Fibroblast of the aortic adventitia (primary cell): ENCODE measurements around the gene SMARCC2. TPM values are rescaled to one million over a fixed set of nuclear protein-coding genes. Genes with fewer than 3 reads are reported as not detected.

Source experiments
- DNase-seq: peaks from one replicate; pipeline ENCODE4 v3.0.0-alpha.2; 2010; ENCODE audit warnings: low read depth
- H3K4me3 ChIP-seq: 2 replicates; pipeline ENCODE4 v1.5.1; 2011; ENCODE audit warnings: low read depth, mild to moderate bottlenecking, control low read depth, low read length, moderate library complexity
- CTCF ChIP-seq: IDR thresholded peaks from 2 replicates; pipeline ENCODE4 v1.5.1; 2011; ENCODE audit warnings: mild to moderate bottlenecking, low read length, control low read depth, inconsistent platforms; ENCODE audit not compliant: insufficient read depth
- total RNA-seq: library from RNA; depleted of rRNA; stranded (reverse); fragments of >200 nt; gene quantifications from 2 replicates; pipeline ENCODE4 v1.2.3, GENCODE V29; 2012; ENCODE audit warnings: low replicate concordance

SMARCC2 gene
- total RNA-seq, 1 donor, result 69.4 TPM

GRCh38 chr12:56172839-56173238 lies 16.4 kb downstream of the SMARCC2 start:
- no peak for TF ChIP-seq CTCF
- no peak overlapping the region for H3K4me3 ChIP-seq
- no peak for DNase-seq

DNA sequence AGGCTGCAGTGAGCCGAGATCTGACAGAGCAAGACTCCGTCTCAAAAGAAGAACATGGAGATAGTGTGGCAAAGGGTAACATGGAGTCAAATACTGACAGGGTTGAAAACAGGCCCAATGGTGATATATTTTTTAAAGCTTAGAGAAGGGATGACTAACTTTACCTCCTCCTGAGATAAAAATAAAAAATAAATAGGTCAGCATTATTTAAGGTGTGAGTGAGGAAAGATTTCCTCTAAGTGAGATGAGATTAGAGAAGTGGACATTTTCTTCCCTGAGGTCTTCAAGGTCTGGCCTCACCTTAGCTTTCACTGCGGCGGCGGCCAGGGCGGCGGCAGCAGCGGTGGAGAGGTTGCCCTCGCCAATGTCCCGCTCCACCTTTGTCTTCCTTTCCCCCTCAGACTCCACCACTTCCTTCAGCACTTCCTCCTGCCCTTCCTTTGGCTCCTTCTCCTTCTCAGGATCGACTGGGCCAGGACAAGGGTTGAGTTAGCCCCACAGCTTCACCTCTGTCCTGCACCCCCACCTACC lies 20.0 kb downstream of the SMARCC2 start:
- DNase-seq, result no peak

DNA sequence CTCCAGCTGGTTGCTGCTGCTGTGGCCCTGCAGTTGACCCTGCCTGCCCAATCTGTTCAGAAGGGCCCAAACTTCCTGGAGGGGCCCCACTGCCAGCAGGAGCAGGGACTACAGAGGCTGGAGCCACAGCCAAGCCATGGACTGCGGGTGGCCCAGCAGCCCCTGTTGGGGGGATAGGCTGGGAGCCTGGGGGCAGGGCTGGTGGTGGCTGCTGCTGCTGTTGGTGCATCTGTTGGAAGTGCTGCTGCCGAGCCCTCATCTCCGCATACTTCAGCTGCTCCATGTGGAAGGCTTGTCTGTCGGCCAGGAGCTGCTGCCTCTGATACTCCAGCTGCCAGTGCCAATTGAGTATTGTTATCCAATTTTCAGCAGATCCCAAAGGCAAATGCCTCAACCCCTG lies 23.9 kb downstream of the SMARCC2 start:
- no peak for DNase-seq
- no peak for TF ChIP-seq CTCF
- no peak overlapping the region for H3K4me3 ChIP-seq

More for the DNA sequence above, 20.0 kb downstream of the SMARCC2 start:
- TF ChIP-seq CTCF, result no peak
- no peak overlapping the region for H3K4me3 ChIP-seq

DNA sequence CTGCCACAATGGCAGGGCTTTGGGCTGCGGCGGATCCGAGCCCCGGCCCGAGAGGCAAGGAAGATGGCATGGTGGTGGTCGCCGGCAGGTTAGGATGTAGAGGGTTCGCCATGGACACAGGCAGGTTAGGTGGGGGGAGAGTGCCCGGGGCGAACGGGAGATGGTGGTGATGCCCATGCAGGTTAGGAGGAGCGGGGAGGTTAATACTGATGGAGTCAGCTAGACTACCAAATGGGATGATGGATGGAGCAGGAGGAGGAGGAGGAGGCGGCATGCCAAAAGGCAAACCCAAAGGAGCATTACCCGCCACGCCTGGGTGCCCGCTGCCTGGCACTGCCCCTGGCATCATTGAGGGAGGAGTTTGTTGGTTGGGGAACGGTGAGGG lies 24.9 kb downstream of the SMARCC2 start:
- DNase-seq, result no peak
- TF ChIP-seq CTCF, result no peak
- H3K4me3 ChIP-seq, result no peak overlapping the region

DNA sequence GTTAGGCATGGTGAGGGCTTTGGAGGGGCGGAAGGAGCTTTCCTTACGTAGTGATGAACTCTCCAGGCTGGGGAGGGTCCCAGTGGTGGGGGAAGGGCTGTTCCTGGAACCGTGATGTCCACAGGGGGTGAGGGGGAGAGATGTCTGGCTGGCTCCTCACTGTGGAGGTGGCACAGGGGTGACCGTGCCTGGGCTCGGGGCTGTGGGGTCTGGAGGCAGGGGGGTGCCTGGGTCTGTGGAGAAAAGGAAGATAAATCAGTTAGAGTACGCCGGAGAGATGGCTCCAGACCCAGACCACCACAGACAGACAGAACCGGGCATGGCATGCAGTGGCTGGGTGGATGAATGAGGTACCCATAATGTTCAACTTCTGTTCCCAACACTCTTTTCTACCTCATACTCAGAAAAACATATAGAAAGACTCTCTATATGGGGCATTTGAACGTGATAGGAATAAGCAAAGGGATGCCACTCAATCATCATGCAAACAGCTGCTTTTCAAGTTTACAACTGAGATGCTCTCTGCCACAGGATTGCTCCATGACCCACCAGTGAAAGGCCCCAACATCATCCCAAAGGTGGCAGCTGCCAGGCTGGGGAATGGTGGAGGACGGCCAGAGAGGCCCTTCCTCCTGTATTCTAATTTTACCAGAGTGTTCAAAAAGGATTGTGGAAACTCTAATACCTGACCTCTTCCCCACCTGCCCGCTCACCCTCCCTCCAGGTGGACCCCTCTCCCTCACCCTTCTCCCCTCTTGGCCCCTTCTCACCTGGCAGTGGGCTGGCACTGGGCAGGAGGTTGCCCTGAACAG lies 25.5 kb downstream of the SMARCC2 start:
- no peak overlapping the region for H3K4me3 ChIP-seq
- no peak for TF ChIP-seq CTCF
- no peak for DNase-seq

- no peak for TF ChIP-seq CTCF
- H3K4me3 ChIP-seq, result no peak overlapping the region
- DNase-seq, result no peak
These were observed 26.6 kb downstream of the SMARCC2 start for GRCh38 chr12:56162468-56163290.
